HG03097 (cell line): ENCODE data around the gene CXCR4.
A peak's percentile ranks its signal among the peaks of the same experiment; 100 is the strongest.
"Not testable (repeated sequence)": the region's sequence is repeated elsewhere in the genome, so short reads cannot be mapped to it uniquely, and the experiment has no call there.

Experiments
- ATAC-seq: cut with Tn5 transposase; IDR thresholded peaks from one replicate; pipeline ENCODE4 v1.9.1; 2021; ENCODE audit not compliant: unreplicated experiment, low FRiP score

CXCR4 gene

GRCh38 chr2:136081582-136082210 lies 36.3 kb downstream of the CXCR4 start:
- no peak for ATAC-seq

- ATAC-seq = no peak
Observed at GRCh38 chr2:136080114-136080513, 37.8 kb downstream of the CXCR4 start.

GRCh38 chr2:136077107-136077506 lies 40.8 kb downstream of the CXCR4 start:
- no peak for ATAC-seq

- no peak for ATAC-seq
Observed at GRCh38 chr2:136075476-136075875, 42.5 kb downstream of the CXCR4 start.

GRCh38 chr2:136072621-136073020 lies 45.3 kb downstream of the CXCR4 start:
- ATAC-seq = no peak

GRCh38 chr2:136071887-136072286 lies 46.1 kb downstream of the CXCR4 start:
- ATAC-seq = not testable (repeated sequence)

GRCh38 chr2:136070913-136071312 lies 47.0 kb downstream of the CXCR4 start:
- no peak for ATAC-seq

GRCh38 chr2:136069773-136070172 lies 48.2 kb downstream of the CXCR4 start:
- ATAC-seq = no peak

- no peak for ATAC-seq
Observed at GRCh38 chr2:136068581-136069227, 49.2 kb downstream of the CXCR4 start.

- no peak for ATAC-seq
Observed at GRCh38 chr2:136067897-136068580, 49.9 kb downstream of the CXCR4 start.

- ATAC-seq = no peak
Observed at GRCh38 chr2:136067459-136067858, 50.5 kb downstream of the CXCR4 start.

GRCh38 chr2:136065907-136066306 lies 52.0 kb downstream of the CXCR4 start:
- ATAC-seq = peak; percentile 71

- peak; percentile 25 for ATAC-seq
Observed at GRCh38 chr2:136065384-136065783, 52.6 kb downstream of the CXCR4 start.
